Keratinocyte (primary cell): ENCODE results near the gene MYL6. TPM values are rescaled to one million over a fixed set of nuclear protein-coding genes. Genes with fewer than 3 reads are reported as not detected.

Source experiments
- DNase-seq: peaks from one replicate; pipeline ENCODE4 v3.0.0-alpha.2; 2011; ENCODE audit warnings: low read depth, missing footprints, low spot score
- FAIRE-seq: peaks from 2 replicates; lab custom pipeline; 2011; peaks lifted over from hg19 to GRCh38; lab: Jason Lieb, UNC
- H2AFZ ChIP-seq: 2 replicates; pipeline ENCODE4 v1.6.0; 2012; ENCODE audit warnings: low read length, control low read depth, inconsistent platforms; ENCODE audit not compliant: control insufficient read depth
- H3K27ac ChIP-seq: 2 replicates; pipeline ENCODE4 v1.5.1; 2011; ENCODE audit warnings: low read length; ENCODE audit not compliant: control insufficient read depth, insufficient read depth
- H3K27me3 ChIP-seq: 3 replicates; pipeline ENCODE4 v1.6.0; 2011; ENCODE audit warnings: low read length; ENCODE audit not compliant: control insufficient read depth, insufficient read depth; ENCODE audit errors: extremely low read depth
- H3K36me3 ChIP-seq, 2 experiments: 2 replicates in 1 of 2; 3 replicates in 1 of 2; pipeline ENCODE4 v1.5.1; 2011; ENCODE audit warnings: low read length in 2 of 2, mild to moderate bottlenecking in 1 of 2; ENCODE audit not compliant: control insufficient read depth in 2 of 2, insufficient read depth in 2 of 2; ENCODE audit errors: extremely low read depth in 1 of 2
- H3K4me1 ChIP-seq: 3 replicates; pipeline ENCODE4 v1.5.1; 2011; ENCODE audit warnings: low read length; ENCODE audit not compliant: control insufficient read depth, insufficient read depth; ENCODE audit errors: extremely low read depth
- H3K4me2 ChIP-seq: 3 replicates; pipeline ENCODE4 v1.6.0; 2011; ENCODE audit warnings: low read depth, low read length; ENCODE audit not compliant: control insufficient read depth, insufficient read depth; ENCODE audit errors: extremely low read depth
- H3K4me3 ChIP-seq, 3 experiments: fragments of 200-600 bp in 1 of 3; sonication (generic) in 1 of 3; 2 replicates in 2 of 3; 3 replicates in 1 of 3; pipeline ENCODE4 v1.5.1; 2011 to 2016; ENCODE audit warnings: low read length in 3 of 3, mild to moderate bottlenecking in 3 of 3, control low read depth in 2 of 3, inconsistent platforms in 1 of 3, low read depth in 1 of 3, mixed read lengths in 1 of 3, mixed run types in 1 of 3, moderate library complexity in 1 of 3; ENCODE audit not compliant: control insufficient read depth in 2 of 3, insufficient read depth in 2 of 3; ENCODE audit errors: extremely low read depth in 1 of 3
- H3K79me2 ChIP-seq: 2 replicates; pipeline ENCODE4 v1.6.0; 2012; ENCODE audit warnings: low read length; ENCODE audit not compliant: control insufficient read depth, insufficient read depth
- H3K9ac ChIP-seq: 3 replicates; pipeline ENCODE4 v1.6.0; 2011; ENCODE audit warnings: low read length; ENCODE audit not compliant: control insufficient read depth, insufficient read depth; ENCODE audit errors: extremely low read depth
- H3K9me1 ChIP-seq: 3 replicates; pipeline ENCODE4 v1.6.0; 2011; ENCODE audit warnings: low read length; ENCODE audit not compliant: control insufficient read depth, insufficient read depth; ENCODE audit errors: extremely low read depth
- H3K9me3 ChIP-seq: 2 replicates; pipeline ENCODE4 v1.5.1; 2012; ENCODE audit warnings: low read depth, low read length; ENCODE audit not compliant: control insufficient read depth
- H4K20me1 ChIP-seq: 3 replicates; pipeline ENCODE4 v1.6.0; 2011; ENCODE audit warnings: low read length; ENCODE audit not compliant: control insufficient read depth, insufficient read depth; ENCODE audit errors: extremely low read depth
- EZH2 ChIP-seq: IDR thresholded peaks from one replicate; pipeline ENCODE4 v1.6.1; 2012; ENCODE audit warnings: inconsistent platforms, mild to moderate bottlenecking, low read length, moderate library complexity
- dilution Hi-C: fragments of 300-500 bp; cut with MboI; formaldehyde crosslinking; loops from one replicate; pipeline ENCODE4 v1.7.0; 2020; ENCODE audit warnings: low sequenced_read_pairs; ENCODE audit not compliant: extremely low pct_ligation_motif_present
- polyA plus RNA-seq, 5 experiments: library from polyadenylated mRNA; depleted of rRNA in 3 of 5; stranded (reverse) in 3 of 5; stranded (forward) in 1 of 5; unstranded in 1 of 5; fragments of >200 nt; gene quantifications; 1 replicate in 1 of 5; 2 replicates in 3 of 5; 3 replicates in 1 of 5; pipeline versions ENCODE4 v1.2.1 to v1.2.3, GENCODE V29; 2011 to 2012; ENCODE audit warnings: missing spikeins in 2 of 5, low read depth in 1 of 5, low replicate concordance in 1 of 5
- TF ChIP-seq, protein P1 (sequence below), 3 experiments: IDR thresholded peaks in 1 of 3; conservative IDR thresholded peaks in 1 of 3; optimal IDR thresholded peaks in 1 of 3; 2 replicates in 2 of 3; 3 replicates in 1 of 3; pipeline versions ENCODE3 to v1.5.1; 2011; ENCODE audit warnings: low read length in 3 of 3, mild to moderate bottlenecking in 3 of 3, moderate library complexity in 2 of 3, control low read depth in 1 of 3, inconsistent platforms in 1 of 3; ENCODE audit not compliant: insufficient read depth in 2 of 3; ENCODE audit errors: extremely low read depth in 1 of 3

MYL6 gene
- polyA plus RNA-seq, 1 donor (not counting 4 experiments of a cell fraction or from before 2014, with no cell fraction given) = 4,542 TPM

DNA sequence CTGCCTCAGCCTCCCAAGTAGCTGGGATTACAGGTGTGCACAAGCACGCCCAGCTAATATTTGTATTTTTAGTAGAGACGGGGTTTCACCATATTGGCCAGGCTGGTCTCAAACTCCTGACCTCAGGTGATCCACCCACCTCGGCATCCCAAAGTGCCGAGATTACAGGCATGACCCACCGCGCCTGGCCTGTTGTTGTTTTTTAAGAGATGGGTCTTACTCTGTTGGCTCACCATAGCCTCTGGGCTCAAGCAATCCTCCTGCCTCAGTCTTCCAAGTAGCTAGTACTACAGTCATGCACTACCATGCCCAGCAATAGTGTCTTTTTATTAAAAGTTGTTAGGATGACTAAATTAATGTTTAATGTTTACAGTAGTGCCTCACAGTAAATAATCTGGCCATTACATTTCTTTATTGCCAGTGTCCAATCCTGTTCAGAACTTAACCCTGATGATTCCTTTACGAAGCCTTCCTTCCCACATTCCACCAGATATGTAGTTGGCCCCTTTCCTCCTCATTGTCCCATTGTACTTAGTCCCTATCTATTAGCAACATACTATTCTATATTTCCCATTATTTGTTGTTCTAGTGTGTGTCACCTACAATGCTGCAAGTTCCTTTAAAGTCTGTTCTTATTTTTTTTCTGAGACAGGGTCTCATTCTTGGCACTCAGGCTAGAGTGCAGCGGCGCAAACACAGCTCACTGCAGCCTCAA is 39.9 kb downstream of the MYL6 start:
- TF ChIP-seq EZH2 = no peak
- TF ChIP-seq, protein P1, sequence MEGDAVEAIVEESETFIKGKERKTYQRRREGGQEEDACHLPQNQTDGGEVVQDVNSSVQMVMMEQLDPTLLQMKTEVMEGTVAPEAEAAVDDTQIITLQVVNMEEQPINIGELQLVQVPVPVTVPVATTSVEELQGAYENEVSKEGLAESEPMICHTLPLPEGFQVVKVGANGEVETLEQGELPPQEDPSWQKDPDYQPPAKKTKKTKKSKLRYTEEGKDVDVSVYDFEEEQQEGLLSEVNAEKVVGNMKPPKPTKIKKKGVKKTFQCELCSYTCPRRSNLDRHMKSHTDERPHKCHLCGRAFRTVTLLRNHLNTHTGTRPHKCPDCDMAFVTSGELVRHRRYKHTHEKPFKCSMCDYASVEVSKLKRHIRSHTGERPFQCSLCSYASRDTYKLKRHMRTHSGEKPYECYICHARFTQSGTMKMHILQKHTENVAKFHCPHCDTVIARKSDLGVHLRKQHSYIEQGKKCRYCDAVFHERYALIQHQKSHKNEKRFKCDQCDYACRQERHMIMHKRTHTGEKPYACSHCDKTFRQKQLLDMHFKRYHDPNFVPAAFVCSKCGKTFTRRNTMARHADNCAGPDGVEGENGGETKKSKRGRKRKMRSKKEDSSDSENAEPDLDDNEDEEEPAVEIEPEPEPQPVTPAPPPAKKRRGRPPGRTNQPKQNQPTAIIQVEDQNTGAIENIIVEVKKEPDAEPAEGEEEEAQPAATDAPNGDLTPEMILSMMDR (optimal IDR thresholded peaks at IDR 0.05 in 1 of 3, IDR thresholded peaks at IDR 0.05 in 1 of 3, conservative IDR thresholded peaks at IDR 0.05 in 1 of 3; ENCODE audit: extremely low read depth in 1 of 3, insufficient read depth in 2 of 3, low read length in 3 of 3) = no peak
- DNase-seq (no peak), FAIRE-seq (no peak)
- no peaks in the 10 kb centered on the region for H3K79me2 ChIP-seq
- no peak overlapping the region for H3K9ac ChIP-seq
- H3K9me3 ChIP-seq = no peaks in the 10 kb centered on the region
- H3K27ac ChIP-seq = no peak overlapping the region
- H3K27me3 ChIP-seq = no peaks in the 10 kb centered on the region
- H3K36me3 ChIP-seq = no peaks in the 10 kb centered on the region
- no peak overlapping the region for H3K4me3 ChIP-seq
- dilution Hi-C loops = no loop called here
- no peaks in the 10 kb centered on the region for H4K20me1 ChIP-seq
- H2AFZ ChIP-seq = no peak overlapping the region
- no peaks in the 10 kb centered on the region for H3K4me1 ChIP-seq
- H3K9me1 ChIP-seq = no peaks in the 10 kb centered on the region
- H3K4me2 ChIP-seq = no peak overlapping the region

GRCh38 chr12:56198836-56199235 is 40.7 kb downstream of the MYL6 start:
- TF ChIP-seq, protein P1 (optimal IDR thresholded peaks at IDR 0.05 in 1 of 3, IDR thresholded peaks at IDR 0.05 in 1 of 3, conservative IDR thresholded peaks at IDR 0.05 in 1 of 3; ENCODE audit: extremely low read depth in 1 of 3, insufficient read depth in 2 of 3, low read length in 3 of 3) = no peak
- TF ChIP-seq EZH2 = no peak
- Histone ChIP-seq H2AFZ (no peak overlapping the region), H3K79me2 (no peaks in the 10 kb centered on the region), H3K27ac (no peak overlapping the region), H3K4me3 (no peak overlapping the region), H3K4me1 (no peaks in the 10 kb centered on the region), H3K4me2 (no peak overlapping the region), H4K20me1 (no peaks in the 10 kb centered on the region), H3K27me3 (no peaks in the 10 kb centered on the region), H3K36me3 (no peaks in the 10 kb centered on the region), H3K9ac (no peak overlapping the region), H3K9me3 (no peaks in the 10 kb centered on the region), H3K9me1 (no peaks in the 10 kb centered on the region)
- dilution Hi-C loops = no loop called here
- no peak for DNase-seq
- no peak for FAIRE-seq
